Gastrocnemius medialis (tissue), 4 donors: ENCODE results near the gene DMD. TPM values are rescaled to one million over a fixed set of nuclear protein-coding genes. Genes with fewer than 3 reads are reported as not detected.

Experiments used
- ATAC-seq, 2 donors: fragments of 150-250 bp; one replicate each; pipeline ENCODE4 v1.9.1; 2016
- DNase-seq, 2 donors: peaks; one replicate each; pipeline ENCODE4 v3.0.0-alpha.2; 2019
- H3K27ac ChIP-seq, 4 donors: fragments of 200-600 bp; sonication (generic); 1 replicate in 1 of 4; 2 replicates in 3 of 4; pipeline ENCODE4 v1.5.1; 2016 to 2018; ENCODE audit warnings: mild to moderate bottlenecking in 2 of 4, moderate library complexity in 1 of 4
- H3K27me3 ChIP-seq, 3 donors: fragments of 200-600 bp; sonication (generic) in 2 of 3; 1 replicate in 1 of 3; 2 replicates in 2 of 3; pipeline versions ENCODE4 v1.5.1 to v1.6.0; 2016 to 2019; ENCODE audit warnings: mild to moderate bottlenecking in 1 of 3, moderate library complexity in 1 of 3
- H3K36me3 ChIP-seq, 2 donors: fragments of 200-600 bp; sonication (generic) in 1 of 2; one replicate each; pipeline ENCODE4 v1.5.1; 2017 to 2018
- H3K4me1 ChIP-seq, 2 donors: fragments of 200-600 bp; sonication (generic) in 1 of 2; one replicate each; pipeline ENCODE4 v1.5.1; 2016 to 2017; ENCODE audit warnings: mild to moderate bottlenecking in 2 of 2
- H3K4me3 ChIP-seq, 4 donors: fragments of 200-600 bp; sonication (generic) in 3 of 4; 1 replicate in 1 of 4; 2 replicates in 3 of 4; pipeline ENCODE4 v1.5.1; 2016 to 2019; ENCODE audit warnings: mild to moderate bottlenecking in 2 of 4
- H3K9me3 ChIP-seq, 3 donors: fragments of 200-600 bp; sonication (generic) in 2 of 3; 1 replicate in 1 of 3; 2 replicates in 2 of 3; pipeline ENCODE4 v1.5.1; 2016 to 2019
- POLR2A ChIP-seq, 2 donors: fragments of 450-650 bp; IDR thresholded peaks; one replicate each; pipeline ENCODE4 v1.6.1; 2017; ENCODE audit warnings: antibody characterized with exemption in 2 of 2, mild to moderate bottlenecking in 2 of 2, moderate library complexity in 2 of 2
- in situ Hi-C, 4 donors: fragments of 200-750 bp; cut with MboI; loops; one replicate each; pipeline versions ENCODE4 v1.15.0 to v1.8.0; 2017; ENCODE audit warnings: low sequenced_read_pairs in 4 of 4
- intact Hi-C: fragments of 100-400 bp; cut with DNase I; formaldehyde crosslinking; loops from one replicate; pipeline ENCODE4 v1.15.1; 2023; ENCODE audit warnings: low total_unique reads
- total RNA-seq, 4 donors: library from RNA; depleted of rRNA; stranded (reverse); fragments of >200 nt; gene quantifications; one replicate each; pipeline versions ENCODE4 v1.1.0 to v1.2.3, GENCODE V29; 2016
- TF ChIP-seq, protein P1 (sequence below), 5 experiments: fragments of 450-650 bp in 3 of 5; fragments of 200-600 bp in 2 of 5; sonication (generic) in 2 of 5; IDR thresholded peaks in 4 of 5; conservative IDR thresholded peaks in 1 of 5; 1 replicate in 4 of 5; 2 replicates in 1 of 5; pipeline ENCODE4 v1.5.1; 2016 to 2019; ENCODE audit warnings: antibody characterized with exemption in 5 of 5, mild to moderate bottlenecking in 3 of 5, moderate library complexity in 3 of 5

Gene DMD
- total RNA-seq, 4 donors from 2014 or later: 53.5 to 201 (median 98.9) TPM

DNA sequence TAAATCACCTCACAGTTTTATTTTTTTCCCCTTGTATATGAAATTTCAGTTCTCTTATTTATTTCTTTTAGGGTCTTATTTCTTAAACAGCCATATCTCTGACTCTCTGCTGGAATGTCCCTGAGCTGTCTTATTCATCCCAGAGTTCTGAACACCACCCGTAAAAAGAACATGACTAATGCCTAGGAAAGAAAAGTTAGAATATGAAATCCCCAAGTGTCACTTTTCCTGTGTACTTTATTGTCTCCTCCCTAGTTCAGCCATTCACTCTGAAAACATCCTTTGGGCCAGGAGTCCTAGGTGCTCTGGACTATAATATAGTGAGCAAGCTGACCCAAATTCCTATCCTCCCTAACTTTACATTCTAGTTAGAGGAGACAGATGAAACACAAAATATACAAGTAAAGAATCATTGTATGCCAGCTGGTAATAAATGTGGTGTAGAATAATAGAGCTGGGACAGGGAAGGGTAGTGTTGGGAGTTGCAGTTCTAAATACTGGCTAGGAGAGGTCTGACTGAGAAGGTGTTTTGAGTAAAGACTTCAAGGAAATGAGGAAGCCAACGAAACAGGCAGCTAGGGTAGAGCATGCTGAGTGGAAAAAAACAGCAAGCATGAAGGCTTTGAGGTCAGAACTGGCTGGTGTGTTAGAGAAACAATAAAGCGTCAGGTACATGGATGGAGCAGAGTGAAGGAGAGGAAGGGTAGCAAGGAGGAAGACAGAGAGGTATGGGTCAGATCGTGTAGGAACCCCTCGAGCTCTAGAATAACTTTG is 2098.9 kb downstream of the DMD start:
- no peaks in the 10 kb centered on the region for H3K9me3 ChIP-seq
- no peaks in the 10 kb centered on the region for H3K36me3 ChIP-seq
- H3K4me3 ChIP-seq: no peak overlapping the region
- intact Hi-C loops: no loop called here
- no peaks in the 10 kb centered on the region for H3K4me1 ChIP-seq
- DNase-seq (no peak), ATAC-seq (no peak)
- in situ Hi-C loops: no loop called here
- TF ChIP-seq, protein P1, sequence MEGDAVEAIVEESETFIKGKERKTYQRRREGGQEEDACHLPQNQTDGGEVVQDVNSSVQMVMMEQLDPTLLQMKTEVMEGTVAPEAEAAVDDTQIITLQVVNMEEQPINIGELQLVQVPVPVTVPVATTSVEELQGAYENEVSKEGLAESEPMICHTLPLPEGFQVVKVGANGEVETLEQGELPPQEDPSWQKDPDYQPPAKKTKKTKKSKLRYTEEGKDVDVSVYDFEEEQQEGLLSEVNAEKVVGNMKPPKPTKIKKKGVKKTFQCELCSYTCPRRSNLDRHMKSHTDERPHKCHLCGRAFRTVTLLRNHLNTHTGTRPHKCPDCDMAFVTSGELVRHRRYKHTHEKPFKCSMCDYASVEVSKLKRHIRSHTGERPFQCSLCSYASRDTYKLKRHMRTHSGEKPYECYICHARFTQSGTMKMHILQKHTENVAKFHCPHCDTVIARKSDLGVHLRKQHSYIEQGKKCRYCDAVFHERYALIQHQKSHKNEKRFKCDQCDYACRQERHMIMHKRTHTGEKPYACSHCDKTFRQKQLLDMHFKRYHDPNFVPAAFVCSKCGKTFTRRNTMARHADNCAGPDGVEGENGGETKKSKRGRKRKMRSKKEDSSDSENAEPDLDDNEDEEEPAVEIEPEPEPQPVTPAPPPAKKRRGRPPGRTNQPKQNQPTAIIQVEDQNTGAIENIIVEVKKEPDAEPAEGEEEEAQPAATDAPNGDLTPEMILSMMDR (IDR thresholded peaks at IDR 0.05 in 4 of 5, conservative IDR thresholded peaks at IDR 0.05 in 1 of 5): no peak
- TF ChIP-seq POLR2A (IDR thresholded peaks at IDR 0.05): no peak
- no peaks in the 10 kb centered on the region for H3K27me3 ChIP-seq
- H3K27ac ChIP-seq: no peak overlapping the region

DNA sequence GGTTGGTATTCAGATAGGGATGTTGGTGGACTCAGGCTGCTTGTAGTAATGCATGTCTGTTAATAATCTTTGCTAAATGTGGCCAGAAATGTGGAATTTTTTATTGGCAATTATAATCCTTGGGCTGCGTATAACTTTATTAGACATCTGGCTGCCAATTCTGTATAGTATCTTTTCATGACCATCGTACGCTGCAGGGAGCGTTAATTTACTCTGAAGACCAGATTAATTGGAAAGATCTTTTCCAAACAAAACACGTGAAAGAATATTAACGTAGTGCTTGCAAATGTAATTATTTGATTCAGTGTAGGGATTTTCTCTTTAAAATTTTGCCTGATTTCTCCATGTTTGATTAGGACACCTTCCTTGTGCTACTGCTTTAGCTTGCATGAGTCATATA is 2100.7 kb downstream of the DMD start:
- in situ Hi-C loops: no loop called here
- intact Hi-C loops: no loop called here
- Histone ChIP-seq H3K4me1 (no peaks in the 10 kb centered on the region), H3K9me3 (no peaks in the 10 kb centered on the region), H3K4me3 (no peak overlapping the region), H3K27me3 (no peaks in the 10 kb centered on the region), H3K36me3 (no peaks in the 10 kb centered on the region), H3K27ac (no peak overlapping the region)
- no peak for TF ChIP-seq POLR2A (IDR thresholded peaks at IDR 0.05)
- TF ChIP-seq, protein P1 (IDR thresholded peaks at IDR 0.05 in 4 of 5, conservative IDR thresholded peaks at IDR 0.05 in 1 of 5): no peak
- DNase-seq (no peak), ATAC-seq (no peak)

DNA sequence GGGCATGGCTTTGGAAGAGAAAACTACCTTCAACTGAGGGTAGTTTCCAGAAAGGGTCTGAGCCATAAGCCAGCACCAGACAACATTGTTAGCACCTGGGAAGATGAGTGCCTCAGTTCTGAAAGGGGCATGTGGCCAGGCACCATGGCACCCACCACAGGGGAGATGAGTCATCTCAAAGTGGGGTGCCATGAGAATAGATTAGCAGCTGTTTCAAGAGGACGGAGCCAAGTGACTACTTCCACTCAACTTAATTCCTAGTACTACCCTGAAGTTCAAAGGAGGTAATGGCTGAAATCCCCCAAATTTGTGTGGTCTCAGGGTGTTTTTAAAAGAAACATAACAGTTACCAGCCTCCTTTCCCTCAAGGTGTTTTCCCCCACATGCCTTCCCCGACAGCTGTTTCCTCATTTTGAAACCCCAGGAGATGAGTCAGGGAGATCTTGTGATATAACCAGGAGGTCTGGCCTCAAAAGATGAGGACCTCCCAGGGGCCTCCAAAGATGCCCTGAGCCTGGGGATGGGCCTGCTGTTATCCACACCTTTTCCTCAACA is 2111.7 kb downstream of the DMD start:
- no peak overlapping the region for H3K27ac ChIP-seq
- no peak for DNase-seq
- no peak overlapping the region for H3K4me3 ChIP-seq
- H3K4me1 ChIP-seq: no peaks in the 10 kb centered on the region
- no peaks in the 10 kb centered on the region for H3K9me3 ChIP-seq
- in situ Hi-C loops: no loop called here
- intact Hi-C loops: no loop called here
- no peaks in the 10 kb centered on the region for H3K36me3 ChIP-seq
- no peak for TF ChIP-seq POLR2A (IDR thresholded peaks at IDR 0.05)
- TF ChIP-seq, protein P1 (IDR thresholded peaks at IDR 0.05 in 4 of 5, conservative IDR thresholded peaks at IDR 0.05 in 1 of 5): no peak
- no peaks in the 10 kb centered on the region for H3K27me3 ChIP-seq
- no peak for ATAC-seq

DNA sequence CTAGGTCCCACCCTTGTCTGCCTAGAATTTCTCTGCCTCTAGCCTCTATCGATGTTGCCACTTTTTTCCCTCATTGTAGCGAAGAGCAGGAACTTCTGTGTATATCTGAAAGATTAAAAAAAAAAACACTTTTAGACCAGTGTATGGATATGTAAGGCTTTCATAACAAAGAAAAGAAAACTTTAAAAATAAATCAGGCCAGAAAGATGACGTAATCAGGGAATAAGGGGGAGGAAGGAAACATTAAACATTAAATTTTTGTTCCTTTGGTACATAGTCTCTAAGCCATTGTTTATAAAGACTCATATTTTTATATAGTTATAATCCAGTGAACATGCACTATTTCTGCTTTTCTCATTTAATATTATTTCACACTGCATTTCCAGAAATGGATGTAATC is 2113.3 kb downstream of the DMD start:
- no peak overlapping the region for H3K4me3 ChIP-seq
- in situ Hi-C loops (no loop called here), intact Hi-C loops (no loop called here)
- ATAC-seq: no peak
- H3K27me3 ChIP-seq: no peaks in the 10 kb centered on the region
- no peaks in the 10 kb centered on the region for H3K4me1 ChIP-seq
- H3K27ac ChIP-seq: no peak overlapping the region
- no peak for DNase-seq
- no peaks in the 10 kb centered on the region for H3K9me3 ChIP-seq
- TF ChIP-seq POLR2A (IDR thresholded peaks at IDR 0.05): no peak
- TF ChIP-seq, protein P1 (IDR thresholded peaks at IDR 0.05 in 4 of 5, conservative IDR thresholded peaks at IDR 0.05 in 1 of 5): no peak
- no peaks in the 10 kb centered on the region for H3K36me3 ChIP-seq
